ENCODE data around the gene EXOC7. TPM values are rescaled to one million over a fixed set of nuclear protein-coding genes. Genes with fewer than 3 reads are reported as not detected.

The EXOC7 gene
- total and polyA plus RNA-seq, 2 of the 8 experiments (the other 6 are each of a cell fraction or from before 2014, with no cell fraction given), result 77.1 to 92.6 TPM

- 96% methylated on average over 10 of the region's 10 CpGs; no CpG with 5 or more reads in 1 of the 2 experiments for WGBS, 2 experiments (ENCODE audit: extremely low coverage in 1 of 2, insufficient coverage in 1 of 2, insufficient read length in 1 of 2, insufficient replicate concordance in 2 of 2, low coverage in 1 of 2, low lambda C conversion rate in 2 of 2, missing lambda C conversion rate in 1 of 2)
- Histone ChIP-seq H4K8ac (ENCODE audit: extremely low read depth, insufficient read depth, low read length) (no peak overlapping the region), H2BK120ac (replicated peaks; ENCODE audit: low read depth, low read length) (no peak overlapping the region), H2AK5ac (ENCODE audit: low read depth, low read length) (no peak overlapping the region), H3K79me1 (ENCODE audit: low read depth, low read length) (no peaks in the 10 kb centered on the region), H3K4me1 (replicated peaks in 1 of 4; ENCODE audit: control insufficient read depth in 3 of 4, insufficient read depth in 4 of 4, low read length in 3 of 4) (peaks cover 3 to 16% (median 10%) of the 10 kb centered on the region in 4 experiments), H2BK15ac (ENCODE audit: low read length) (no peak overlapping the region), H3K79me2 (ENCODE audit: control insufficient read depth in 1 of 2, insufficient read depth in 2 of 2, low read length in 2 of 2) (no peaks in the 10 kb centered on the region), H3K4me2 (ENCODE audit: insufficient read depth in 1 of 2, low read depth in 2 of 2, low read length in 2 of 2) (no peak overlapping the region), H3K23ac (ENCODE audit: insufficient read length) (no peak overlapping the region), H4K5ac (ENCODE audit: insufficient read length, low read depth, low read length) (no peak overlapping the region), H4K91ac (replicated peaks; ENCODE audit: insufficient read length, low read length) (no peak overlapping the region), H3K9ac (replicated peaks in 1 of 4; ENCODE audit: extremely low read depth in 1 of 4, low read depth in 3 of 4, low read length in 3 of 4) (no peak overlapping the region), H2BK20ac (ENCODE audit: low read length) (no peak overlapping the region), H3K23me2 (ENCODE audit: low read depth, low read length) (no peaks in the 10 kb centered on the region), H2AFZ (ENCODE audit: low read length) (no peak overlapping the region), H3K4ac (replicated peaks; ENCODE audit: insufficient read length, low read depth, low read length) (no peak overlapping the region), H3K18ac (ENCODE audit: extremely low read depth, low read length) (no peak overlapping the region), H3K14ac (ENCODE audit: insufficient read length) (no peak overlapping the region), H4K20me1 (replicated peaks in 1 of 2; ENCODE audit: control insufficient read depth in 1 of 2, insufficient read depth in 2 of 2, low read length in 2 of 2) (no peaks in the 10 kb centered on the region), H3K36me3 (ENCODE audit: control insufficient read depth in 2 of 4, insufficient read depth in 4 of 4, low read length in 3 of 4) (no peaks in the 10 kb centered on the region), H3K9me3 (ENCODE audit: insufficient read depth in 2 of 2, low read depth in 1 of 2, low read length in 1 of 2) (no peaks in the 10 kb centered on the region), H3K4me3 (ENCODE audit: extremely low read depth in 1 of 4, insufficient read depth in 2 of 4, low read depth in 3 of 4, low read length in 4 of 4) (no peak overlapping the region), H3K27ac (ENCODE audit: low read depth, low read length) (no peak overlapping the region), H2BK12ac (ENCODE audit: low read depth, low read length) (peak overlapping the region; percentile 46; the same call in 1 of the 2 replicates), H3K56ac (replicated peaks; ENCODE audit: insufficient read length, low read depth, low read length) (no peak overlapping the region), H3K27me3 (replicated peaks in 1 of 4; ENCODE audit: control insufficient read depth in 3 of 4, extremely low read depth in 1 of 4, insufficient read depth in 3 of 4, low read length in 3 of 4) (no peaks in the 10 kb centered on the region), H2BK5ac (ENCODE audit: low read depth, low read length) (no peak overlapping the region)
- no peak for FAIRE-seq
- POLR2A ChIA-PET (ENCODE audit: partially characterized antibody), result interaction anchor here (1.1 kb wide), 1 partner anchor 17 kb away, joined by 3 read pairs; no protein-coding TSS in a partner anchor
- CTCF ChIA-PET (ENCODE audit: partially characterized antibody), result interaction anchor here (0.6 to 24.4 kb wide), 9 partner anchors 9 to 130 kb away, joined by 3 to 778 read pairs (median 3); partner anchors contain the start of gene EXOC7
- no peak for DNase-seq (ENCODE audit: low read depth in 1 of 2, low spot score in 2 of 2)
- TF ChIP-seq SAP30 (IDR thresholded peaks at IDR 0.05; ENCODE audit: insufficient read depth, insufficient replicate concordance, low read length), result no peak
- no peak for TF ChIP-seq HDAC2 (IDR thresholded peaks at IDR 0.05; ENCODE audit: borderline replicate concordance in 1 of 2, low read depth in 2 of 2, low read length in 2 of 2)
- TF ChIP-seq ATF2 (IDR thresholded peaks at IDR 0.05; ENCODE audit: low read length), result no peak
- TF ChIP-seq TAF1 (IDR thresholded peaks at IDR 0.05; ENCODE audit: low read depth, low read length), result no peak
- TF ChIP-seq SIN3A (conservative IDR thresholded peaks at IDR 0.05 in 1 of 2, IDR thresholded peaks at IDR 0.05 in 1 of 2; ENCODE audit: low read depth in 1 of 2, low read length in 2 of 2), result no peak
- no peak for TF ChIP-seq YY1 (IDR thresholded peaks at IDR 0.05; ENCODE audit: low read depth, low read length)
- TF ChIP-seq MAFK (IDR thresholded peaks at IDR 0.05; ENCODE audit: low read depth, low read length), result no peak
- no peak for TF ChIP-seq BRCA1 (IDR thresholded peaks at IDR 0.05; ENCODE audit: low read depth, low read length)
- no peak for TF ChIP-seq CHD1 (IDR thresholded peaks at IDR 0.05; ENCODE audit: low read depth, low read length)
- TF ChIP-seq TCF12 (IDR thresholded peaks at IDR 0.05; ENCODE audit: low read depth, low read length), result no peak
Measured at GRCh38 chr17:76149214-76149613, 45.6 kb upstream of the EXOC7 start.

Measured in H1 (cell line).